Neural cell (in vitro differentiated cells): ENCODE measurements around the gene RNU6-8. TPM values are rescaled to one million over a fixed set of nuclear protein-coding genes. Genes with fewer than 3 reads are reported as not detected.

Experiments
- H2AFZ ChIP-seq: fragments of 200-600, 300-800 bp; sonication (generic), shearing (Covaris generic); 2 replicates; pipeline ENCODE4 v1.6.0; 2014; ENCODE audit warnings: low read depth, mild to moderate bottlenecking, antibody characterized with exemption, low read length, moderate library complexity
- H3F3A ChIP-seq: fragments of 200-600 bp; shearing (Covaris generic); 2 replicates; pipeline ENCODE4 v1.6.1; 2016; ENCODE audit warnings: mild to moderate bottlenecking, moderate library complexity, mixed read lengths, antibody characterized with exemption, low read length; ENCODE audit not compliant: insufficient read depth, poor library complexity, severe bottlenecking
- H3K27ac ChIP-seq: fragments of 200-600, 300-800 bp; sonication (generic), shearing (Covaris generic); 2 replicates; pipeline ENCODE4 v1.5.1; 2014; ENCODE audit warnings: mild to moderate bottlenecking, low read length, moderate library complexity
- H3K27me3 ChIP-seq: fragments of 300-800, 200-600 bp; sonication (generic), shearing (Covaris generic); 2 replicates; pipeline ENCODE4 v1.6.0; 2014; ENCODE audit warnings: mild to moderate bottlenecking, low read depth, low read length, moderate library complexity; ENCODE audit not compliant: insufficient read depth
- H3K36me3 ChIP-seq: fragments of 300-800, 200-600 bp; sonication (generic), shearing (Covaris generic); 2 replicates; pipeline ENCODE4 v1.5.1; 2014; ENCODE audit warnings: mild to moderate bottlenecking, antibody characterized with exemption, low read length, moderate library complexity; ENCODE audit not compliant: insufficient read depth
- H3K4me2 ChIP-seq: fragments of 300-800, 200-600 bp; sonication (generic), shearing (Covaris generic); 2 replicates; pipeline ENCODE4 v1.6.0; 2014; ENCODE audit warnings: mild to moderate bottlenecking, low read length
- H3K4me3 ChIP-seq: fragments of 300-800, 200-600 bp; sonication (generic), shearing (Covaris generic); 2 replicates; pipeline ENCODE4 v1.5.1; 2014; ENCODE audit warnings: mild to moderate bottlenecking, low read length, moderate library complexity
- H3K79me2 ChIP-seq: fragments of 200-600 bp; shearing (Covaris generic); replicated peaks from 2 replicates; pipeline ENCODE4 v1.6.0; 2014; ENCODE audit warnings: mild to moderate bottlenecking, low read length, moderate library complexity; ENCODE audit not compliant: insufficient read depth
- H3K9ac ChIP-seq: fragments of 300-800, 200-600 bp; sonication (generic), shearing (Covaris generic); 2 replicates; pipeline ENCODE4 v1.6.1; 2016; ENCODE audit warnings: mild to moderate bottlenecking, low read length, mixed read lengths
- H3K9me2 ChIP-seq: fragments of 200-600 bp; shearing (Covaris generic); 2 replicates; pipeline ENCODE4 v1.6.1; 2016; ENCODE audit warnings: mild to moderate bottlenecking, low read length, mixed read lengths; ENCODE audit not compliant: insufficient read depth
- H3K9me3 ChIP-seq: fragments of 200-600, 300-800 bp; sonication (generic), shearing (Covaris generic); 2 replicates; pipeline ENCODE4 v1.6.1; 2016; ENCODE audit warnings: mild to moderate bottlenecking, mixed run types, low read length, moderate library complexity, mixed read lengths
- H4K20me1 ChIP-seq: fragments of 200-600 bp; shearing (Covaris generic); 2 replicates; pipeline ENCODE4 v1.6.1; 2016; ENCODE audit warnings: mild to moderate bottlenecking, mixed run types; ENCODE audit not compliant: insufficient read depth
- CTCF ChIP-seq: fragments of 450-650 bp; IDR thresholded peaks from 2 replicates; pipeline ENCODE4 v1.5.1; 2014; ENCODE audit warnings: antibody characterized with exemption, mild to moderate bottlenecking, moderate library complexity; ENCODE audit not compliant: poor library complexity, severe bottlenecking
- EP300 ChIP-seq: fragments of 450-650 bp; conservative IDR thresholded peaks from 2 replicates; pipeline ENCODE4 v1.6.1; 2014; ENCODE audit warnings: antibody characterized with exemption, mild to moderate bottlenecking, moderate library complexity; ENCODE audit not compliant: poor library complexity, severe bottlenecking
- EZH2 ChIP-seq: fragments of 200-600, 300-800 bp; shearing (Covaris generic), sonication (generic); IDR thresholded peaks from 2 replicates; pipeline ENCODE4 v1.6.1; 2014; ENCODE audit warnings: antibody characterized with exemption, low read length, borderline replicate concordance, mild to moderate bottlenecking; ENCODE audit not compliant: insufficient read depth, poor library complexity, severe bottlenecking
- MXI1 ChIP-seq: fragments of 450-650 bp; conservative IDR thresholded peaks from 2 replicates; pipeline ENCODE4 v1.6.1; 2014; ENCODE audit warnings: antibody characterized with exemption, mild to moderate bottlenecking; ENCODE audit not compliant: poor library complexity, severe bottlenecking
- POLR2AphosphoS5 ChIP-seq: IDR thresholded peaks from 2 replicates; pipeline ENCODE4 v1.6.1; 2012
- RAD21 ChIP-seq: fragments of 450-650 bp; conservative IDR thresholded peaks from 2 replicates; pipeline ENCODE4 v1.6.1; 2014; ENCODE audit warnings: antibody characterized with exemption, mild to moderate bottlenecking, moderate library complexity
- REST ChIP-seq: IDR thresholded peaks from 2 replicates; pipeline ENCODE4 v1.6.1; 2012; ENCODE audit warnings: borderline replicate concordance
- SMC3 ChIP-seq: fragments of 450-650 bp; conservative IDR thresholded peaks from 2 replicates; pipeline ENCODE4 v1.6.1; 2014; ENCODE audit warnings: antibody characterized with exemption, mild to moderate bottlenecking, moderate library complexity; ENCODE audit not compliant: poor library complexity
- TAF1 ChIP-seq: IDR thresholded peaks from 2 replicates; pipeline ENCODE4 v1.6.1; 2012; ENCODE audit warnings: low read depth
- polyA plus RNA-seq: library from polyadenylated mRNA; depleted of rRNA; stranded (reverse); fragments of >200 nt; gene quantifications from 2 replicates; pipeline ENCODE4 v1.2.3, GENCODE V29; 2014

Gene RNU6-8
- polyA plus RNA-seq, 1 donor from 2014 or later: not detected

- H3K79me2 ChIP-seq: no peaks in the 10 kb centered on the region
- H3K9ac ChIP-seq: no peak overlapping the region
- H3K4me2 ChIP-seq: no peak overlapping the region
- H3K36me3 ChIP-seq: no peaks in the 10 kb centered on the region
- H2AFZ ChIP-seq: no peak overlapping the region
- no peak overlapping the region for H3K27ac ChIP-seq
- H4K20me1 ChIP-seq: no peaks in the 10 kb centered on the region
- no peaks in the 10 kb centered on the region for H3F3A ChIP-seq
- H3K27me3 ChIP-seq: no peaks in the 10 kb centered on the region
- no peaks in the 10 kb centered on the region for H3K9me3 ChIP-seq
- no peaks in the 10 kb centered on the region for H3K9me2 ChIP-seq
- no peak for TF ChIP-seq CTCF
- TF ChIP-seq REST: no peak
- TF ChIP-seq MXI1: no peak
- TF ChIP-seq SMC3: no peak
- no peak for TF ChIP-seq POLR2AphosphoS5
- no peak for TF ChIP-seq EZH2
- no peak for TF ChIP-seq TAF1
- TF ChIP-seq RAD21: no peak
- no peak for TF ChIP-seq EP300
- no peak overlapping the region for H3K4me3 ChIP-seq
Measured at GRCh38 chr14:32189811-32190210, 13.3 kb downstream of the RNU6-8 start.

- Histone ChIP-seq H3K27me3 (no peaks in the 10 kb centered on the region), H3K4me3 (no peak overlapping the region), H3K27ac (no peak overlapping the region), H3F3A (no peaks in the 10 kb centered on the region), H3K36me3 (no peaks in the 10 kb centered on the region), H3K9ac (no peak overlapping the region), H4K20me1 (no peaks in the 10 kb centered on the region), H3K4me2 (no peak overlapping the region), H3K9me3 (no peaks in the 10 kb centered on the region), H3K79me2 (no peaks in the 10 kb centered on the region), H3K9me2 (no peaks in the 10 kb centered on the region), H2AFZ (no peak overlapping the region)
- no peak for TF ChIP-seq MXI1
- no peak for TF ChIP-seq RAD21
- TF ChIP-seq TAF1: no peak
- TF ChIP-seq CTCF: no peak
- no peak for TF ChIP-seq EP300
- TF ChIP-seq POLR2AphosphoS5: no peak
- no peak for TF ChIP-seq EZH2
- no peak for TF ChIP-seq SMC3
- no peak for TF ChIP-seq REST
Measured at GRCh38 chr14:32186248-32186647, 16.8 kb downstream of the RNU6-8 start.
